ENCODE data around the gene POLN.

POLN gene

GRCh38 chr4:2071252-2071911 is 170.5 kb downstream of the POLN start:
- DNase-seq (ENCODE audit: low read depth in 2 of 2), result no peak

GRCh38 chr4:2070421-2071251 is 171.3 kb downstream of the POLN start:
- no peak for DNase-seq (ENCODE audit: low read depth in 2 of 2)

GRCh38 chr4:2069986-2070385 is 171.9 kb downstream of the POLN start:
- DNase-seq (ENCODE audit: low read depth in 2 of 2), result no peak

GRCh38 chr4:2069161-2069971 is 172.6 kb downstream of the POLN start:
- DNase-seq (ENCODE audit: low read depth in 2 of 2), result no peak

- no peak for DNase-seq (ENCODE audit: low read depth in 2 of 2)
Observed at GRCh38 chr4:2068566-2068965, 173.4 kb downstream of the POLN start.

- no peak for DNase-seq (ENCODE audit: low read depth in 2 of 2)
Observed at GRCh38 chr4:2068198-2068470, 173.8 kb downstream of the POLN start.

GRCh38 chr4:2067446-2068197 is 174.3 kb downstream of the POLN start:
- DNase-seq (ENCODE audit: low read depth in 2 of 2), result no peak

- DNase-seq (ENCODE audit: low read depth in 2 of 2), result no peak
Observed at GRCh38 chr4:2066571-2067445, 175.1 kb downstream of the POLN start.

- DNase-seq (ENCODE audit: low read depth in 2 of 2), result no peak
Observed at GRCh38 chr4:2066011-2066551, 175.8 kb downstream of the POLN start.

- DNase-seq (ENCODE audit: low read depth in 2 of 2), result no peak
Observed at GRCh38 chr4:2065106-2065930, 176.6 kb downstream of the POLN start.

GRCh38 chr4:2064276-2064991 is 177.5 kb downstream of the POLN start:
- no peak for DNase-seq (ENCODE audit: low read depth in 2 of 2)

- no peak for DNase-seq (ENCODE audit: low read depth in 2 of 2)
Observed at GRCh38 chr4:2063557-2064275, 178.2 kb downstream of the POLN start.

- DNase-seq (ENCODE audit: low read depth in 2 of 2), result no peak
Observed at GRCh38 chr4:2062808-2063524, 179.0 kb downstream of the POLN start.

GRCh38 chr4:2062168-2062807 is 179.6 kb downstream of the POLN start:
- no peak for DNase-seq (ENCODE audit: low read depth in 2 of 2)

GRCh38 chr4:2061186-2062131 is 180.5 kb downstream of the POLN start:
- DNase-seq (ENCODE audit: low read depth in 2 of 2), result no peak

- DNase-seq (ENCODE audit: low read depth in 2 of 2), result no peak
Observed at GRCh38 chr4:2060611-2061185, 181.2 kb downstream of the POLN start.

All from fibroblast of skin of left quadriceps (primary cell).